H1 (cell line): ENCODE measurements around the gene PITPNC1.

Experiments used
- ASH2L ChIP-seq: fragments of 200-600, 300-600 bp; sonication (generic); IDR thresholded peaks from one replicate; pipeline ENCODE4 v1.7.1; 2017; ENCODE audit warnings: low read length
- BACH1 ChIP-seq: IDR thresholded peaks from 2 replicates; pipeline ENCODE4 v1.6.1; 2012; ENCODE audit warnings: low read length, improper control_type of control experiment
- BRCA1 ChIP-seq: IDR thresholded peaks from 2 replicates; pipeline ENCODE4 v1.6.1; 2012; ENCODE audit warnings: low read depth, low read length, improper control_type of control experiment
- CEBPB ChIP-seq: IDR thresholded peaks from 2 replicates; pipeline ENCODE4 v1.6.1; 2012; ENCODE audit warnings: low read depth, low read length
- EZH2 ChIP-seq: fragments of 200-600 bp; sonication (generic); IDR thresholded peaks from 2 replicates; pipeline ENCODE4 v1.7.1; 2012; ENCODE audit warnings: low read depth, mild to moderate bottlenecking, moderate library complexity, low read length, inconsistent platforms; ENCODE audit not compliant: severe bottlenecking
- FOSL1 ChIP-seq: IDR thresholded peaks from 2 replicates; pipeline ENCODE4 v1.6.1; 2011; ENCODE audit warnings: mild to moderate bottlenecking, low read depth, low read length, moderate library complexity; ENCODE audit not compliant: insufficient read depth
- GTF2F1 ChIP-seq: IDR thresholded peaks from 2 replicates; pipeline ENCODE4 v1.6.1; 2012; ENCODE audit warnings: low read depth, low read length, improper control_type of control experiment, borderline replicate concordance
- JUN ChIP-seq: IDR thresholded peaks from 2 replicates; pipeline ENCODE4 v1.6.1; 2011; ENCODE audit warnings: low read depth, mild to moderate bottlenecking, improper control_type of control experiment, low read length
- POLR2A ChIP-seq, 2 experiments: IDR thresholded peaks; 1 replicate in 1 of 2; 2 replicates in 1 of 2; pipeline ENCODE4 v1.6.1; 2011; ENCODE audit warnings: low read depth in 2 of 2, low read length in 2 of 2, mild to moderate bottlenecking in 2 of 2; ENCODE audit errors: control extremely low read depth in 1 of 2
- POLR2AphosphoS5 ChIP-seq: IDR thresholded peaks from 2 replicates; pipeline ENCODE4 v1.6.1; 2011; ENCODE audit warnings: low read depth, low read length
- RFX5 ChIP-seq: IDR thresholded peaks from 2 replicates; pipeline ENCODE4 v1.6.1; 2011; ENCODE audit warnings: low read depth, low read length, improper control_type of control experiment, borderline replicate concordance
- TAF1 ChIP-seq: IDR thresholded peaks from 2 replicates; pipeline ENCODE4 v1.6.1; 2011; ENCODE audit warnings: mild to moderate bottlenecking, low read depth, low read length
- ZNF274 ChIP-seq: IDR thresholded peaks from 2 replicates; pipeline ENCODE4 v1.7.0; 2012; ENCODE audit warnings: low read length, borderline replicate concordance; ENCODE audit errors: extremely low read depth
- TF ChIP-seq, protein P1 (sequence below), 3 experiments: IDR thresholded peaks; 1 replicate in 2 of 3; 2 replicates in 1 of 3; pipeline versions ENCODE4 v1.5.1 to v1.6.1; 2011; ENCODE audit warnings: low read length in 3 of 3, mild to moderate bottlenecking in 3 of 3, inconsistent platforms in 2 of 3, low read depth in 1 of 3, moderate library complexity in 1 of 3; ENCODE audit not compliant: insufficient read depth in 1 of 3; ENCODE audit errors: control extremely low read depth in 1 of 3

DNA sequence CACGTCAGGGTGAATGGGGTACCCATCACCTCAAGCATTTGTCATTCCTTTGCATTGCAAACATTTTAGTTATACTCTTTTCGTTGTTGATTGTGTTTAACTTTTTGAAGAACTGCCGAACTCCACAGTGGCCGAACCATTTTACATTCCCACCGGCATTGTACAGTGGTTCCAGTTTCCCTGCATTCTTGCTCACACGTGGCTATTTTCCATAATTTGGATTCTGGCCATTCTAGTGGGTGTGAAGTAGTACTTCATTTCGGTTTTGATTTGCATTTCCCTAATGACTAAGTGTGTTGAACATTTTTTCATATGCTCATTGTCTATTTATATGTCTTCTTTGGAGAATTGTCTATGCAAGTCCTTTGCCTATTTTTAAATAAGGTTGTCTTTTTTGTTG, 353.6 kb downstream of the PITPNC1 start:
- TF ChIP-seq, protein P1, sequence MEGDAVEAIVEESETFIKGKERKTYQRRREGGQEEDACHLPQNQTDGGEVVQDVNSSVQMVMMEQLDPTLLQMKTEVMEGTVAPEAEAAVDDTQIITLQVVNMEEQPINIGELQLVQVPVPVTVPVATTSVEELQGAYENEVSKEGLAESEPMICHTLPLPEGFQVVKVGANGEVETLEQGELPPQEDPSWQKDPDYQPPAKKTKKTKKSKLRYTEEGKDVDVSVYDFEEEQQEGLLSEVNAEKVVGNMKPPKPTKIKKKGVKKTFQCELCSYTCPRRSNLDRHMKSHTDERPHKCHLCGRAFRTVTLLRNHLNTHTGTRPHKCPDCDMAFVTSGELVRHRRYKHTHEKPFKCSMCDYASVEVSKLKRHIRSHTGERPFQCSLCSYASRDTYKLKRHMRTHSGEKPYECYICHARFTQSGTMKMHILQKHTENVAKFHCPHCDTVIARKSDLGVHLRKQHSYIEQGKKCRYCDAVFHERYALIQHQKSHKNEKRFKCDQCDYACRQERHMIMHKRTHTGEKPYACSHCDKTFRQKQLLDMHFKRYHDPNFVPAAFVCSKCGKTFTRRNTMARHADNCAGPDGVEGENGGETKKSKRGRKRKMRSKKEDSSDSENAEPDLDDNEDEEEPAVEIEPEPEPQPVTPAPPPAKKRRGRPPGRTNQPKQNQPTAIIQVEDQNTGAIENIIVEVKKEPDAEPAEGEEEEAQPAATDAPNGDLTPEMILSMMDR (IDR thresholded peaks at IDR 0.05; ENCODE audit: control extremely low read depth in 1 of 3, insufficient read depth in 1 of 3, low read depth in 1 of 3, low read length in 3 of 3), result no peak
- TF ChIP-seq ASH2L, result no peak
- no peak for TF ChIP-seq FOSL1
- no peak for TF ChIP-seq RFX5
- no peak for TF ChIP-seq EZH2
- no peak for TF ChIP-seq JUN
- TF ChIP-seq BACH1, result no peak
- no peak for TF ChIP-seq ZNF274
- no peak for TF ChIP-seq TAF1
- no peak for TF ChIP-seq BRCA1
- no peak for TF ChIP-seq POLR2AphosphoS5
- TF ChIP-seq CEBPB, result no peak
- TF ChIP-seq GTF2F1, result no peak
- no peak for TF ChIP-seq POLR2A (IDR thresholded peaks at IDR 0.05; ENCODE audit: control extremely low read depth in 1 of 2, low read depth in 2 of 2, low read length in 2 of 2)
